SK-N-SH (cell line): Measurements from ENCODE around the gene NANOS3.

Source experiments
- EP300 ChIP-seq, 2 experiments: IDR thresholded peaks; 2 replicates each; pipeline versions ENCODE4 v1.4.0 to v1.6.1; 2012; ENCODE audit warnings: borderline replicate concordance in 1 of 2, low read depth in 1 of 2, low read length in 1 of 2
- GABPA ChIP-seq: IDR thresholded peaks from 2 replicates; pipeline ENCODE4 v1.4.0; 2012; ENCODE audit warnings: low read depth, mild to moderate bottlenecking
- RAD21 ChIP-seq: IDR thresholded peaks from 2 replicates; pipeline ENCODE4 v1.6.1; 2012; ENCODE audit warnings: mild to moderate bottlenecking, low read length
- TEAD4 ChIP-seq: IDR thresholded peaks from 2 replicates; pipeline ENCODE4 v1.4.0; 2012; ENCODE audit warnings: mild to moderate bottlenecking, borderline replicate concordance; ENCODE audit not compliant: insufficient read depth
- TF ChIP-seq, protein P1 (sequence below): fragments of 200-600 bp; sonication (generic); IDR thresholded peaks from 2 replicates; pipeline ENCODE4 v1.6.1; 2017; ENCODE audit warnings: antibody characterized with exemption, mild to moderate bottlenecking, moderate library complexity
- TF ChIP-seq, protein P2 (sequence below): IDR thresholded peaks from 2 replicates; pipeline ENCODE4 v1.4.0; 2012; ENCODE audit warnings: low read depth
- TF ChIP-seq, protein P3 (sequence below): IDR thresholded peaks from 2 replicates; pipeline ENCODE4; 2012

DNA sequence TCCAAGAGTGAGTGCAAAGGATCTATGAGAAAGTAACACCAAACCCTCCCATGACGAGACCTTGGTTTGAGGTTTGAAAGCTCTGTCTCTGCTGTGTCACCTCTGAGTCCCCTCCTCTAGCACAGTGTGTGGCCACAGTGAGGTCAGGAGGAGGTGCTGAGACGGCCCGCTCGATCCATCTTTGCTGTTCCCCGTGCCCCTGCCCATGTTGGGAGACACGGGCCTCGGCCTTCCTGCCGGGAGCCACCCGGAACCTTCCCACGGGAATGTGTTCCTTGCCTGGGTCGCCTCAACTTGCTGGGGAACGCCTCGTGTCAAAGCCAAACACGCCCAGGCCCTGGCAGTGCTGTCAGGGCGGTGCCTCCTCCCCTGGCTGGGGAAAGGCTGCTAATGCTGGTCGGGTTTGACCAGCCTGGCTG is 10.1 kb downstream of the NANOS3 start:
- TF ChIP-seq EP300 (IDR thresholded peaks at IDR 0.05; ENCODE audit: borderline replicate concordance in 1 of 2, low read depth in 1 of 2, low read length in 1 of 2): no peak
- TF ChIP-seq, protein P1, sequence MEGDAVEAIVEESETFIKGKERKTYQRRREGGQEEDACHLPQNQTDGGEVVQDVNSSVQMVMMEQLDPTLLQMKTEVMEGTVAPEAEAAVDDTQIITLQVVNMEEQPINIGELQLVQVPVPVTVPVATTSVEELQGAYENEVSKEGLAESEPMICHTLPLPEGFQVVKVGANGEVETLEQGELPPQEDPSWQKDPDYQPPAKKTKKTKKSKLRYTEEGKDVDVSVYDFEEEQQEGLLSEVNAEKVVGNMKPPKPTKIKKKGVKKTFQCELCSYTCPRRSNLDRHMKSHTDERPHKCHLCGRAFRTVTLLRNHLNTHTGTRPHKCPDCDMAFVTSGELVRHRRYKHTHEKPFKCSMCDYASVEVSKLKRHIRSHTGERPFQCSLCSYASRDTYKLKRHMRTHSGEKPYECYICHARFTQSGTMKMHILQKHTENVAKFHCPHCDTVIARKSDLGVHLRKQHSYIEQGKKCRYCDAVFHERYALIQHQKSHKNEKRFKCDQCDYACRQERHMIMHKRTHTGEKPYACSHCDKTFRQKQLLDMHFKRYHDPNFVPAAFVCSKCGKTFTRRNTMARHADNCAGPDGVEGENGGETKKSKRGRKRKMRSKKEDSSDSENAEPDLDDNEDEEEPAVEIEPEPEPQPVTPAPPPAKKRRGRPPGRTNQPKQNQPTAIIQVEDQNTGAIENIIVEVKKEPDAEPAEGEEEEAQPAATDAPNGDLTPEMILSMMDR: no peak
- TF ChIP-seq GABPA: no peak
- no peak for TF ChIP-seq TEAD4
- TF ChIP-seq, protein P2, sequence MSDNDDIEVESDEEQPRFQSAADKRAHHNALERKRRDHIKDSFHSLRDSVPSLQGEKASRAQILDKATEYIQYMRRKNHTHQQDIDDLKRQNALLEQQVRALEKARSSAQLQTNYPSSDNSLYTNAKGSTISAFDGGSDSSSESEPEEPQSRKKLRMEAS: no peak
- TF ChIP-seq, protein P3, sequence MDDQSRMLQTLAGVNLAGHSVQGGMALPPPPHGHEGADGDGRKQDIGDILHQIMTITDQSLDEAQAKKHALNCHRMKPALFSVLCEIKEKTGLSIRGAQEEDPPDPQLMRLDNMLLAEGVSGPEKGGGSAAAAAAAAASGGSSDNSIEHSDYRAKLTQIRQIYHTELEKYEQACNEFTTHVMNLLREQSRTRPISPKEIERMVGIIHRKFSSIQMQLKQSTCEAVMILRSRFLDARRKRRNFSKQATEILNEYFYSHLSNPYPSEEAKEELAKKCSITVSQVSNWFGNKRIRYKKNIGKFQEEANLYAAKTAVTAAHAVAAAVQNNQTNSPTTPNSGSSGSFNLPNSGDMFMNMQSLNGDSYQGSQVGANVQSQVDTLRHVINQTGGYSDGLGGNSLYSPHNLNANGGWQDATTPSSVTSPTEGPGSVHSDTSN: no peak
- TF ChIP-seq RAD21: no peak
